Activated T-cell treated with anti-CD3 and anti-CD28 coated beads, Interleukin-2, amount 50 U/mL, for 4 hours (primary cell): ENCODE measurements around the gene CALCOCO2. TPM values are rescaled to one million over a fixed set of nuclear protein-coding genes. Genes with fewer than 3 reads are reported as not detected.

Source experiments
- ATAC-seq, 2 donors: fragments of 200-7000 bp; cut with Tn5 transposase; one replicate each; pipeline ENCODE4 v1.10.0; 2021
- DNase-seq: peaks from one replicate; pipeline ENCODE4 v3.0.0-alpha.2; 2020
- H3K27me3 Mint-ChIP-seq: one replicate; pipeline ENCODE4 v1.8.0; 2021; ENCODE audit warnings: low read depth, mixed read lengths
- H3K36me3 Mint-ChIP-seq: one replicate; pipeline ENCODE4 v1.8.0; 2022; ENCODE audit warnings: mixed read lengths; ENCODE audit not compliant: insufficient read depth
- H3K4me1 Mint-ChIP-seq: one replicate; pipeline ENCODE4 v1.8.0; 2021; ENCODE audit warnings: low read depth, mixed read lengths
- H3K4me3 Mint-ChIP-seq: one replicate; pipeline ENCODE4 v1.8.0; 2021; ENCODE audit warnings: mild to moderate bottlenecking, moderate library complexity, mixed read lengths
- H3K9me3 Mint-ChIP-seq: one replicate; pipeline ENCODE4 v1.8.0; 2021; ENCODE audit warnings: mixed read lengths
- total RNA-seq, 3 donors: library from RNA; stranded (reverse); gene quantifications; one replicate each; pipeline ENCODE4 v1.2.1, GENCODE V29; 2021

CALCOCO2 gene
- total RNA-seq, 3 donors from 2014 or later: 34.0 to 45.5 (median 34.3) TPM

- H3K4me1 Mint-ChIP-seq: peaks cover 45% of the 10 kb centered on the region
- DNase-seq (peak; percentile 86), ATAC-seq (peak; percentile 90 to 91)
- H3K27me3 Mint-ChIP-seq: no peaks in the 10 kb centered on the region
- peak within 1 kb of the TSS; percentile 98 for H3K4me3 Mint-ChIP-seq
- no peaks in the 10 kb centered on the region for H3K9me3 Mint-ChIP-seq
- peaks cover 31% of the 10 kb centered on the region for H3K36me3 Mint-ChIP-seq
Observed at GRCh38 chr17:48908047-48908843, 77.4 kb downstream of the CALCOCO2 start, which contains the start of gene UBE2Z. Gene UBE2Z, plus strand, starts transcription at chr17:48908407. Its CDS starts 97 bp downstream, at chr17:48908504.

- H3K9me3 Mint-ChIP-seq: no peaks in the 10 kb centered on the region
- peaks cover 52% of the 10 kb centered on the region for H3K4me1 Mint-ChIP-seq
- DNase-seq (peak; percentile 90), ATAC-seq (peak; percentile 61 to 63)
- H3K27me3 Mint-ChIP-seq: no peaks in the 10 kb centered on the region
- peak overlapping the region; percentile 98 for H3K4me3 Mint-ChIP-seq
- H3K36me3 Mint-ChIP-seq: peaks cover 36% of the 10 kb centered on the region
Observed at GRCh38 chr17:48908853-48909394, 78.1 kb downstream of the CALCOCO2 start.

- Mint-ChIP-seq H3K4me1 (peaks cover 61% of the 10 kb centered on the region), H3K27me3 (no peaks in the 10 kb centered on the region), H3K9me3 (no peaks in the 10 kb centered on the region), H3K36me3 (peaks cover 43% of the 10 kb centered on the region), H3K4me3 (peak overlapping the region; percentile 98)
- no peak for ATAC-seq
- no peak for DNase-seq
Observed at GRCh38 chr17:48909783-48910182, 78.9 kb downstream of the CALCOCO2 start.

GRCh38 chr17:48910370-48910769 lies 79.5 kb downstream of the CALCOCO2 start:
- Mint-ChIP-seq H3K4me1 (peaks cover 67% of the 10 kb centered on the region), H3K4me3 (peak overlapping the region; percentile 98), H3K36me3 (peaks cover 43% of the 10 kb centered on the region), H3K9me3 (no peaks in the 10 kb centered on the region), H3K27me3 (no peaks in the 10 kb centered on the region)
- DNase-seq (no peak), ATAC-seq (no peak)

- Mint-ChIP-seq H3K4me3 (no peak overlapping the region), H3K36me3 (peaks cover 48% of the 10 kb centered on the region), H3K4me1 (peaks cover 77% of the 10 kb centered on the region), H3K27me3 (no peaks in the 10 kb centered on the region), H3K9me3 (no peaks in the 10 kb centered on the region)
- ATAC-seq: no peak
- no peak for DNase-seq
Observed at GRCh38 chr17:48912476-48912875, 81.6 kb downstream of the CALCOCO2 start.

Other genes with a start within 250 kb of the CALCOCO2 start
- gene HOXB3, start 240.8 kb upstream of the CALCOCO2 start, total RNA-seq: 1 to 10 TPM in 1 of 3 donors, under 1 TPM in 2; 0.50 to 1.0 (median 0.81) TPM
- under 1 TPM in 1 of 3 donors, not detected in 2; 0.08 TPM for gene HOXB5, start 237.3 kb upstream of the CALCOCO2 start, total RNA-seq
- under 1 TPM in 2 of 3 donors, not detected in 1; 0.24 to 0.27 TPM for gene HOXB6, start 226.0 kb upstream of the CALCOCO2 start, total RNA-seq
- under 1 TPM; 0.18 to 0.43 (median 0.38) TPM for gene HOXB7, start 220.0 kb upstream of the CALCOCO2 start, total RNA-seq
- gene HOXB8, start 215.7 kb upstream of the CALCOCO2 start, total RNA-seq: under 1 TPM in 2 of 3 donors, not detected in 1; 0.14 to 0.18 TPM
- gene HOXB9, start 204.7 kb upstream of the CALCOCO2 start, total RNA-seq: 1 to 10 TPM in 2 of 3 donors, under 1 TPM in 1; 0.63 to 1.4 (median 1.2) TPM
- gene PRAC1, start 108.5 kb upstream of the CALCOCO2 start, total RNA-seq: not detected
- not detected for gene PRAC2, start 107.8 kb upstream of the CALCOCO2 start, total RNA-seq
- under 1 TPM in 1 of 3 donors, not detected in 2; 0.11 TPM for gene HOXB13, start 102.3 kb upstream of the CALCOCO2 start, total RNA-seq
- not detected for gene TTLL6, start 13.8 kb upstream of the CALCOCO2 start, total RNA-seq
- 100 to 1,000 TPM; 166 to 188 (median 188) TPM for gene ATP5MC1, start 61.8 kb downstream of the CALCOCO2 start, total RNA-seq
- gene UBE2Z, start 77.4 kb downstream of the CALCOCO2 start, total RNA-seq: 100 to 1,000 TPM in 1 of 3 donors, 10 to 100 TPM in 2; 92.7 to 103 (median 94.3) TPM
- gene SNF8, start 113.8 kb downstream of the CALCOCO2 start, total RNA-seq: 100 to 1,000 TPM; 166 to 173 (median 170) TPM
- gene GIP, start 137.6 kb downstream of the CALCOCO2 start, total RNA-seq: not detected
- gene IGF2BP1, start 166.3 kb downstream of the CALCOCO2 start, total RNA-seq: under 1 TPM; 0.32 to 0.76 (median 0.35) TPM